GM21723 (cell line): Measurements from ENCODE around the gene ANKRD23.
A peak's percentile ranks its signal among the peaks of the same experiment; 100 is the strongest.
"Not testable (repeated sequence)": the region's sequence is repeated elsewhere in the genome, so short reads cannot be mapped to it uniquely, and the experiment has no call there.

Experiments used
- ATAC-seq: cut with Tn5 transposase; IDR thresholded peaks from one replicate; pipeline ENCODE4 v1.9.1; 2021; ENCODE audit warnings: mild to moderate bottlenecking, moderate library complexity; ENCODE audit not compliant: unreplicated experiment

ANKRD23 gene

GRCh38 chr2:96819128-96819875 lies 24.5 kb downstream of the ANKRD23 start:
- ATAC-seq, result no peak

DNA sequence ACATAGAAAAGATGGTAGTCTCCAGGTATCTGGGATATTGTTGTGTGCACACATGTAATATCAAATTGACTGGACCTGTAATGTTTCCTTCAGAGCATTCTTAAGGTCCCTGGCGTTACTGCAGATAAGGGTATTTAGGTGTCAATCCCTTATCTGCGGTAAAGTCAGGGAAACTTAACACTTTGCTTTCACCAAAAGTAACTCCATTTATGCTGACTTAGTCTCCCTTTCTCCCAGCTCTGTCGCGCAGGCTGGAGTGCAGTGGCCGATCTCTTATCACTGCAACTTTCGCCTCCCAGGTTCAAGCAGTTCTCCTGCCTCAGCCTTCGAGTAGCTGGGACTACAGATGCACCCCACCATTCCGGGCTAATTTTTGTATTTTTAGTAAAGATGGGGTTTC lies 25.9 kb downstream of the ANKRD23 start:
- ATAC-seq, result no peak

- no peak for ATAC-seq
Observed at GRCh38 chr2:96816836-96817702, 26.8 kb downstream of the ANKRD23 start.

- ATAC-seq, result peak; percentile 88
Observed at GRCh38 chr2:96816127-96816835, 27.5 kb downstream of the ANKRD23 start, which contains the start of gene CNNM3. CNNM3 (plus strand) TSS chr2:96816268; CDS start chr2:96816278, 10 bp downstream.

GRCh38 chr2:96815326-96816126 lies 28.3 kb downstream of the ANKRD23 start:
- peak; percentile 10 for ATAC-seq

GRCh38 chr2:96813656-96814055 lies 30.2 kb downstream of the ANKRD23 start:
- no peak for ATAC-seq

- no peak for ATAC-seq
Observed at GRCh38 chr2:96811917-96812316, 31.9 kb downstream of the ANKRD23 start.

- no peak for ATAC-seq
Observed at GRCh38 chr2:96810783-96811192, 33.0 kb downstream of the ANKRD23 start.

- no peak for ATAC-seq
Observed at GRCh38 chr2:96809951-96810782, 33.7 kb downstream of the ANKRD23 start.

- ATAC-seq, result no peak
Observed at GRCh38 chr2:96809216-96809882, 34.5 kb downstream of the ANKRD23 start.

DNA sequence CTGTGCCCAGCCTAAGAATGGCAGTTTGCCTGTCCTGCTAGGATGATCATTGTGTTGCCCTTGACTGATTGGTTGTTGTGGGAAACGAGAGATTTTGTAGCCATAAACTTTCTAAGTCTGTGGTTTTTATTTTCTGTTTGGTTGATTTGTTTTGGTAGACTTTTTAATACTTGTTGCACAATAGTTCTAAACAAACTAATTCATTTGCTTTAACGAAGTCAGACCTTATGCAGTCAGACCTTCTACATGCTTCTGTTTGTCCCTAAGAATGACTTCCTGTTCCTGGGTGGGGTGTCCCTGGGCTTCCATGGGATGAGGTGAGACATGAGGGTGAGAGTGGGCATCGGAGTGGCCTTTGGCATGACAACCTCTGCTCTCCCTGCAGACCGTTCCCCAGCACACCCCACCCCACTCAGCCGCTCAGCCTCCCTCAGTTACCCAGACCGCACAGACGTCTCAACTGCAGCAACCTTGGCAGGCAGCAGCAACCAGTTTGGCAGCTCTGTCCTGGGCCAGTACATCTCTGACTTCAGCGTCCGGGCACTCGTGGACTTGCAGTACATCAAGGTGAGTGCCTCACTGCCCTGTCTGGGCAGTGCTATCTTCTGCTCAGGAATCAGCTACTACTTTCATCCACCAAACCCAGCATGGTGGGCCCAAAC lies 35.5 kb downstream of the ANKRD23 start:
- no peak for ATAC-seq

GRCh38 chr2:96807127-96807471 lies 36.7 kb downstream of the ANKRD23 start:
- ATAC-seq, result no peak

GRCh38 chr2:96806468-96807126 lies 37.2 kb downstream of the ANKRD23 start:
- no peak for ATAC-seq

DNA sequence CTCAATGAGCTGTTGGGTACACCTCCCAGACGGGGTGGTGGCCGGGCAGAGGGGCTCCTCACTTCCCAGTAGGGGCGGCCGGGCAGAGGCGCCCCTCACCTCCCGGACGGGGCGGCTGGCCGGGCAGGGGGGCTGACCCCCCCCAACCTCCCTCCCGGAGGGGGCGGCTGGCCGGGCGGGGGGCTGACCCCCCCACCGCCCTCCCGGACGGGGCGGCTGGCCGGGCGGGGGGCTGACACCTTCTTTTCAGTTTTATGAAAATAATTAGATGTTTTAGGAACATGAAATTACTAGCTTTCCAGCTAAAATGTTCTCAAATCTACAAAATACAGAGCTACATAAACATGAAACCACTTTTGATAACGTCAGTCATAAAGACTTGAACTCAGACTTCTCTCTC lies 37.9 kb downstream of the ANKRD23 start:
- not testable (repeated sequence) for ATAC-seq

DNA sequence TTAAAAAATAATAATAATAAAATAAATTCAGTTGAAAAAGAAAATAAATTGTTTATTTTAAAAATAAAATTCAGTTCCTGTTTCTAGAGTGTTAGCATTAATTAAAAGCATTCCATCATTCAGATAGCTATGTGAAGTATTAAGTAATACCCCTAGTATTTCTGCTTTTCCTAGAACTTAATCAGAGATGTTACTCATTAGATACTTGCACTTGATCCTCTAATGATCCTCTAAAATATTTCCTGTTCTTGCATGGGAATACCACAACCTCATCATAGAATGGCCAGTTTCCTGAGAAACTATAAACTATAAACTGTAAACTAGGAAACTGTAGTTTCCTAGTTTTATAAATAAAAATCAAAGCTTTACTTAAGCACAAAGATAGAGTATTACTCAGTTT lies 38.8 kb downstream of the ANKRD23 start:
- ATAC-seq, result no peak

DNA sequence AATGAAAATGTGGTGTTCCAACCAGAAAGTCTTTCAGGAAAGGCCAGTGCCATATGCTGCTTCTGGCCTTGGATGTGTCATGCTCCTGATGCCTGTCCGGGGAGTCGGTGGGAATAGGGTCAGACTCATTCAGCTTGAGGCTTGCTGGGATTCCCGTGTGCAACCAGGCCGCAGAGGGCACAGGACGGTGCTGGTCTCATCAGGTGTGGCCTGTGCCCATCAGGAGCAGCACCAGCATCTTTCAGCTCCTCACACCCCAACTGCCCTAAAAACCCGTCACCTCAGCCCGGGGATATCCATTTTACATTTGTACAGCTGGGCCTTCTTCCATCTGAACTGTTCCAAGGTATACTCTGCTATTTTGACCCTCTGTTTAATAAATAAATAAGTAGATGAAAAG lies 41.1 kb downstream of the ANKRD23 start:
- ATAC-seq, result no peak

GRCh38 chr2:96801786-96802595 lies 41.8 kb downstream of the ANKRD23 start:
- no peak for ATAC-seq
